Naive B cell (primary cell): ENCODE data around the gene CENPC. TPM values are rescaled to one million over a fixed set of nuclear protein-coding genes. Genes with fewer than 3 reads are reported as not detected.

Experiments
- ATAC-seq, 2 donors: fragments of 150-1000 bp; cut with Tn5 transposase; 2 replicates each; pipeline ENCODE4 v1.10.0; 2021; ENCODE audit warnings: low read depth in 2 of 2, mild to moderate bottlenecking in 2 of 2, moderate library complexity in 2 of 2
- DNase-seq: peaks from one replicate; pipeline ENCODE4 v3.0.0; 2022
- H3K27ac Mint-ChIP-seq, 6 donors: one replicate each; pipeline ENCODE4 v1.8.0; 2020 to 2022; ENCODE audit warnings: mild to moderate bottlenecking in 6 of 6, mixed read lengths in 6 of 6, moderate library complexity in 5 of 6, inconsistent platforms in 2 of 6
- H3K27me3 Mint-ChIP-seq, 3 donors: one replicate each; pipeline ENCODE4 v1.8.0; 2021 to 2022; ENCODE audit warnings: mixed read lengths in 3 of 3, mild to moderate bottlenecking in 1 of 3
- H3K36me3 Mint-ChIP-seq, 2 donors: one replicate each; pipeline ENCODE4 v1.8.0; 2020 to 2022; ENCODE audit warnings: mixed read lengths in 2 of 2, inconsistent platforms in 1 of 2, mild to moderate bottlenecking in 1 of 2
- H3K4me1 Mint-ChIP-seq, 3 donors: one replicate each; pipeline ENCODE4 v1.8.0; 2020 to 2022; ENCODE audit warnings: mixed read lengths in 3 of 3, inconsistent platforms in 1 of 3, mild to moderate bottlenecking in 1 of 3, moderate library complexity in 1 of 3
- H3K4me3 Mint-ChIP-seq, 8 donors: one replicate each; pipeline ENCODE4 v1.8.0; 2020 to 2022; ENCODE audit warnings: mild to moderate bottlenecking in 8 of 8, mixed read lengths in 8 of 8, moderate library complexity in 8 of 8, inconsistent platforms in 2 of 8
- H3K9me3 Mint-ChIP-seq, 7 donors: one replicate each; pipeline ENCODE4 v1.8.0; 2020 to 2022; ENCODE audit warnings: mixed read lengths in 7 of 7, mild to moderate bottlenecking in 5 of 7, inconsistent platforms in 2 of 7, moderate library complexity in 1 of 7
- polyA plus RNA-seq, 6 donors: library from polyadenylated mRNA; unstranded; fragments of 300-500 nt; fragmentation: Illumina TruSeq; gene quantifications; one replicate each; pipeline ENCODE4 v1.2.3, GENCODE V29; 2021; ENCODE audit warnings: low read depth in 6 of 6

Gene CENPC
- 10 to 100 TPM; 17.6 to 28.1 (median 21.9) TPM for polyA plus RNA-seq

DNA sequence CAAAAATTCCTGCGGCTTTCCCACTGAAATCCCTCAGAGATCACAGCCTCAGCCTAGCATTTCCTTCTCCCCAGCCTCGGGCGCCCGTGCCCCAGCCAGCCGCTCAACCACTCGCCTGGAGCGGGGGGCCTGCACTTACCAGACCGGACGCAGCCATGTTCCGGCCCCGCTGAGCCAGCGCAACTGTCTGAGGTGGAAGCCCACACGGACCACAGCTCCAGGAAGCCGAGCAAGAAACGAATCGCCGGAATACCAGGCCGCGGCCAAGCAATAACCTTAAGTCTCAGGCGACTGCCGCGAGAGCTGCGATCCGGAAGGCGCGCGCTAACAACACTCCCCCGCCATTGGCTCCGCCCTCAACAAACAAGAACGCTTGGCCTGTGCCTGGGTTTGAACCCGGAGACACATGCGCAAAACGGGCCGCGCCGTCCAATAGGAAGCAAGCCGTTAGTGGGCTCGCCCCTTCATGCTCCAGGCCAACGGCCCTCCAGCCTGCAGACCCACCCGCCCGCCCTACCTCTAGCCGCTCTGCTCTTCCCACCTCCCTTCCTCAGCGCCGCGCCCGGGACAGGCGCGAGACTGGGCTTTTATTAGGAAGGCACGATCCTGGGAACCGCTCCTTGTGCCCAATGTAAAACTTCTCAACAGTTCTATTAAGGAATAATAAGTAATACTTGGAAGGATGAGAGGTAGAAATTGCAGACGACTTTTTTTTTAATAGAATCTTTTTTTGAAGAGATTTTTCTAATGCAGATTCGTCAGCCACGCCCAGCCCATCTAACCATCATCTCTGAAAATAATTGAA, at the start of gene CENPC:
TSS of gene CENPC (minus strand) at position 305 of the 805 bp plus-strand sequence. CDS start at position 157, 148 bp downstream.
- Mint-ChIP-seq H3K9me3 (no peaks in the 10 kb centered on the region), H3K36me3 (peaks cover 0 to 5% of the 10 kb centered on the region in 2 donors), H3K4me3 (peak within 1 kb of the TSS; percentile 96 to 100 (median 98)), H3K4me1 (peaks cover 35 to 48% (median 40%) of the 10 kb centered on the region in 3 donors), H3K27me3 (no peaks in the 10 kb centered on the region), H3K27ac (peak within 1 kb of the TSS; percentile 96 to 100 (median 100))
- DNase-seq (peak; percentile 89), ATAC-seq (peak; percentile 81 to 84)

GRCh38 chr4:67593741-67594175, 48.5 kb upstream of the CENPC start:
- Mint-ChIP-seq H3K27ac (peak overlapping the region in 4 of 6 donors; percentile 1 to 80 (median 40)), H3K9me3 (no peaks in the 10 kb centered on the region), H3K36me3 (peaks cover 42 to 68% of the 10 kb centered on the region in 2 donors)

DNA sequence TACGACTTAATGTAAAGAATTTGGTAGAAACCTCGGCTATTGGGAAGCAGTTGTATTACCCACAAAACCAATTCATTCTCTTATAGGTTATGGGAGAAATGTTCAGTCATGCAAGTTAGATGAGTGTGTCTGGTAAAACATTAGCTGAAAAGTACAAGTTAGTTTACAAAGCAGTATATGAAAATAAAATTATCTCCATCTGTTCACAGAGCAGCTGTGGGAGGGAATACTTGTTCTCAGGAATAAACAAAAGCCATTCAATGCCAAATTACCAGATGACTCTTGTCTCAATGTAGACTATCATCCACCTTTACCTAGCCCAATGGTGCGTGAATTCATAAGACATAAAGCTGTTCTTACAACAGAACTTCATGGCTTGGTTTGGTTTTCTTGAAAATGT, 41.9 kb upstream of the CENPC start:
- no peaks in the 10 kb centered on the region for H3K9me3 Mint-ChIP-seq
- DNase-seq (no peak), ATAC-seq (no peak)
- peak overlapping the region in 4 of 6 donors; percentile 27 to 78 (median 55) for H3K27ac Mint-ChIP-seq
- H3K36me3 Mint-ChIP-seq: peaks cover 33 to 42% of the 10 kb centered on the region in 2 donors
- peaks cover 10 to 36% (median 27%) of the 10 kb centered on the region in 3 donors for H3K4me1 Mint-ChIP-seq
- H3K27me3 Mint-ChIP-seq: no peaks in the 10 kb centered on the region
- no peak overlapping the region for H3K4me3 Mint-ChIP-seq

More at GRCh38 chr4:67593741-67594175, 48.5 kb upstream of the CENPC start:
- Mint-ChIP-seq H3K4me3 (no peak overlapping the region), H3K4me1 (peaks cover 36 to 43% (median 42%) of the 10 kb centered on the region in 3 donors), H3K27me3 (no peaks in the 10 kb centered on the region)
- no peak for ATAC-seq
- DNase-seq: no peak

GRCh38 chr4:67584496-67584895, 39.2 kb upstream of the CENPC start:
- no peak for ATAC-seq
- Mint-ChIP-seq H3K9me3 (no peaks in the 10 kb centered on the region), H3K27ac (peak overlapping the region in 5 of 6 donors; percentile 0 to 85 (median 76)), H3K36me3 (peaks cover 31 to 37% of the 10 kb centered on the region in 2 donors), H3K4me1 (peaks cover 28 to 61% (median 40%) of the 10 kb centered on the region in 3 donors), H3K27me3 (no peaks in the 10 kb centered on the region), H3K4me3 (peak overlapping the region in 2 of 8 donors; percentile 3 to 30)
- DNase-seq: no peak

GRCh38 chr4:67581913-67582312, 36.6 kb upstream of the CENPC start:
- Mint-ChIP-seq H3K4me3 (peak overlapping the region; percentile 38 to 92 (median 73)), H3K27ac (peak overlapping the region; percentile 89 to 98 (median 94)), H3K36me3 (peaks cover 38 to 42% of the 10 kb centered on the region in 2 donors), H3K27me3 (no peaks in the 10 kb centered on the region), H3K4me1 (peaks cover 40 to 57% (median 45%) of the 10 kb centered on the region in 3 donors), H3K9me3 (no peaks in the 10 kb centered on the region)
- DNase-seq (no peak), ATAC-seq (no peak)

DNA sequence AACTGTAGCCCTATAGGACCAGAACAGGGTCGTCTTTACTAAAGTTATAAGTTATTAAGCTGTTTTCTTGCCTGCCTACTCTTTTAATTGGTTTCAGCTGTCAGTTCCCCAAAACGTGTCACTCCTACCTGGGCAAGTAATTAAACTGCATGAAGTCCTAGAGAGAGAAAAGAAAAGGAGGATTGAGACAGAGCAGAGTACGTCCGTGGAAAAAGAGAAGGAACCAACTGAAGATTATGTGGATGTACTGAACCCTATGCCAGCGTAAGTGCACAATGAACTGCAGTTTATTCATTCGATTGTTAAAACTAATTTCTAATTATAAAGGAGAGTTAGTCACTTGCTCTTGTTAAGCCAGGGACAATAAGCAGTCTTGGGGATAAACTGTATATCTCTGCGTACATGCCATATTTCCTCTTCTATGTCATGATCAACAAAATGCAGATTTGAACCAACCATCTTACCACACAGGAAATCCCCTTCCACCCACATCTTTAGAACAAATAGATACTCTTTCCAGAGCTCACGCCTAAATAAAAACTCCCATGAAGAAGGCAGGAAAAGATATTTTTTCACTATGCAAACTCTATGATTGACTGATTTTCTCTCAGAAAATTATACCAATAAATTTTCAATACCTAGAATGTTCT, 36.0 kb upstream of the CENPC start:
- H3K27ac Mint-ChIP-seq: peak overlapping the region; percentile 89 to 98 (median 94)
- DNase-seq (peak; percentile 57), ATAC-seq (peak; percentile 96 to 97)
- H3K36me3 Mint-ChIP-seq: peaks cover 35 to 39% of the 10 kb centered on the region in 2 donors
- H3K4me1 Mint-ChIP-seq: peaks cover 40 to 61% (median 45%) of the 10 kb centered on the region in 3 donors
- H3K9me3 Mint-ChIP-seq: no peaks in the 10 kb centered on the region
- H3K27me3 Mint-ChIP-seq: no peaks in the 10 kb centered on the region
- peak overlapping the region; percentile 38 to 92 (median 73) for H3K4me3 Mint-ChIP-seq

DNA sequence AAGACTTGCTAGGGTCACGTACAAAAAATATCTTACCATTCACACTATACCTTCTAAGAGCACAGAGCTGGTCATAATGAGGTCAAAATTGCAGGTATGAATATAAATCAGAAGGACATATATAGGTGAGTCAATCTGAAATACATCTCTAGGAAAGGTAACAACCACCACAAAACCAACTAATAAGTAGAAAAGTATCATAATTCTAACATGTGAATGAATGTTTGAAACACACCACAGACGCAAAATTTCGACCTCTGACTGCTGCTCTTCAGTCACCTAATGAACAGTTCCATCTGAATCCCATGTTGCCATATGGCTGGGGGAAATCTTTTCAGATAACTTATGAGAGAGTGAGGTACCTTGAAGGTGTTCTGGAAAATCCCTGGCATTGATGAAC, 35.3 kb upstream of the CENPC start:
- Mint-ChIP-seq H3K4me3 (peak overlapping the region in 6 of 8 donors; percentile 9 to 92 (median 39)), H3K27ac (peak overlapping the region; percentile 89 to 98 (median 94)), H3K36me3 (peaks cover 35 to 39% of the 10 kb centered on the region in 2 donors), H3K4me1 (peaks cover 44 to 64% (median 52%) of the 10 kb centered on the region in 3 donors), H3K27me3 (no peaks in the 10 kb centered on the region), H3K9me3 (no peaks in the 10 kb centered on the region)
- ATAC-seq (no peak), DNase-seq (no peak)

GRCh38 chr4:67576538-67576937, 31.2 kb upstream of the CENPC start:
- ATAC-seq: no peak
- Mint-ChIP-seq H3K9me3 (no peaks in the 10 kb centered on the region), H3K36me3 (peaks cover 21 to 44% of the 10 kb centered on the region in 2 donors), H3K27ac (peak overlapping the region; percentile 75 to 96 (median 94)), H3K27me3 (no peaks in the 10 kb centered on the region), H3K4me1 (peaks cover 56 to 78% (median 63%) of the 10 kb centered on the region in 3 donors), H3K4me3 (peak overlapping the region in 6 of 8 donors; percentile 10 to 88 (median 70))
- no peak for DNase-seq

- no peaks in the 10 kb centered on the region for H3K27me3 Mint-ChIP-seq
- H3K9me3 Mint-ChIP-seq: no peaks in the 10 kb centered on the region
- DNase-seq (no peak), ATAC-seq (no peak)
- H3K27ac Mint-ChIP-seq: peak overlapping the region; percentile 75 to 98 (median 94)
- H3K4me3 Mint-ChIP-seq: peak overlapping the region; percentile 63 to 88 (median 76)
- peaks cover 21 to 41% of the 10 kb centered on the region in 2 donors for H3K36me3 Mint-ChIP-seq
- peaks cover 51 to 78% (median 58%) of the 10 kb centered on the region in 3 donors for H3K4me1 Mint-ChIP-seq
Observed at GRCh38 chr4:67576059-67576466, 30.8 kb upstream of the CENPC start.

DNA sequence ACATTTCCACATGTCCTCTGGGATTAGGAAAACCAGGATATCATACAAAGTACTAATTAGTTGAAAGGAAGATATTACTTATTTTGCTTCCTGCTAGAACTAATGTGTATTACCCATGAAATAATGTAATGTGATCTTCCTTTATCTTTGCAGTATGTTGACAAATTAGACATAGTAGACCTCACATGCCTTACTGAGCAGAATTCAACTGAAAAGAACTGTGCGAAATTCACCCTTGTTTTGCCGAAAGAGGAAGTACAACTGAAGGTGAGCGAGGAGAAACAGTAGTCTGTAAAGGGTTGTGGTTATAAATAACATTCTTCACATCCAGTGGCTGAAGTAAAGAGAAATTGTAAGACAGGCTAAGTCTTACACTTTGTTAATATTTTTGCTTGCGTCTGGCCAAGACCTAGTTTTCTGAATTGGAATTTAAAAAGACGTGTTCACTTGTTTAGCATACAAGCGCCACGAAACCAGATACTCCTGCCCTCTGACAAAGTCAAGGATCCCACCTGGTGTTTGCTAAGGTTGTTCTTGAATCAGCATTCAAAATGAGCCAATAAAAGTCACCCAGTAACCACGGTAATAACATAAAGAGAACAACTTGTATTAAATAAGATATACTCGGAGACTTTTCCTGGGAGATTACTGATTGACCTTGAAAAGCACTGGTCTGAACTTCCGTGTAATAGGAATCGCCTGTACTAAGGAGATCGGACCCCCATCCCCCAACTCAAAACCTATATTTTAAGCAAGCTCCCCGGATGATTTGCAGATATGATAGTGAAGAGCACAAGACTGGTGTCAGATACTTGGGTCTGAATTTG, 30.1 kb upstream of the CENPC start:
- peaks cover 48 to 76% (median 55%) of the 10 kb centered on the region in 3 donors for H3K4me1 Mint-ChIP-seq
- no peaks in the 10 kb centered on the region for H3K27me3 Mint-ChIP-seq
- H3K4me3 Mint-ChIP-seq: peak overlapping the region; percentile 63 to 88 (median 76)
- no peaks in the 10 kb centered on the region for H3K9me3 Mint-ChIP-seq
- H3K27ac Mint-ChIP-seq: peak overlapping the region; percentile 75 to 98 (median 93)
- peaks cover 17 to 37% of the 10 kb centered on the region in 2 donors for H3K36me3 Mint-ChIP-seq
- ATAC-seq (peak; percentile 97 to 98), DNase-seq (peak; percentile 77)

DNA sequence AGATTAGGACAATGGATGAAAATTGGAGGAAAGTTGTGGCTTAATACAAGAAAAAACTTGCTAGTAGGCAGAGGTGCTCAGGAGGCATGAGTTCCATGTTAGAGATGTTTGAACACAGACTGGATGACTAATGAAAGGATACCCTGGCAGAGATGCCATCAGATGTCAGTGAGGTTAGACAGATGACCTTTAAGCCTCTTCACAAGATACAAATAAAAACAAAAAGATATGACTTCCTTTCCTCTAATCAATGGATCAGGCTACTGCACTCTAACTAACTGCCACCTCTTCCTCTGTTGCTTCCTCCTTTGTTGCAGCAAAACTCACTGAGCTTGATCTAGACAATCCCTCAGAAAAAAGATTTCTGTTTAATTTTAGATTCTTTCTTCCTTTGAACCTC, 27.9 kb upstream of the CENPC start:
- DNase-seq: no peak

GRCh38 chr4:67571975-67572374, 26.7 kb upstream of the CENPC start:
- peaks cover 46 to 79% (median 56%) of the 10 kb centered on the region in 3 donors for H3K4me1 Mint-ChIP-seq
- DNase-seq (no peak), ATAC-seq (no peak)
- peak overlapping the region; percentile 79 to 95 (median 88) for H3K27ac Mint-ChIP-seq
- no peaks in the 10 kb centered on the region for H3K9me3 Mint-ChIP-seq
- H3K36me3 Mint-ChIP-seq: peaks cover under 1 to 24% of the 10 kb centered on the region in 2 donors
- no peaks in the 10 kb centered on the region for H3K27me3 Mint-ChIP-seq
- H3K4me3 Mint-ChIP-seq: peak overlapping the region in 6 of 8 donors; percentile 17 to 73 (median 46)

More for the DNA sequence above, 27.9 kb upstream of the CENPC start:
- peak in 1 of 2 donors; percentile 16 for ATAC-seq
- H3K27me3 Mint-ChIP-seq: no peaks in the 10 kb centered on the region
- H3K9me3 Mint-ChIP-seq: no peaks in the 10 kb centered on the region
- H3K4me3 Mint-ChIP-seq: peak overlapping the region; percentile 7 to 78 (median 39)
- peaks cover 41 to 75% (median 51%) of the 10 kb centered on the region in 3 donors for H3K4me1 Mint-ChIP-seq
- H3K36me3 Mint-ChIP-seq: peaks cover 7 to 29% of the 10 kb centered on the region in 2 donors
- H3K27ac Mint-ChIP-seq: peak overlapping the region; percentile 79 to 95 (median 88)
